K562 (cell line): ENCODE data around the gene LRRC8C. TPM values are rescaled to one million over a fixed set of nuclear protein-coding genes. Genes with fewer than 3 reads are reported as not detected.
A peak's percentile ranks its signal among the peaks of the same experiment; 100 is the strongest.

ENCODE experiments used
- ATAC-seq: fragments of 200-7000 bp; cut with Tn5 transposase; 3 replicates; pipeline ENCODE4 v1.9.1; 2020; ENCODE audit warnings: moderate library complexity
- BruUV-seq: library from RNA; stranded (reverse); fragments of 400-500 nt; replicated peaks from 2 replicates; lab custom pipeline; 2021; lab: Mats Ljungman, UMichigan
- CTCF ChIA-PET: fragments of 300-600 bp; formaldehyde crosslinking; extraction: SDS; loops from one replicate; lab custom pipeline; 2021; ENCODE audit warnings: low intra/inter-chr PET ratio; lab: Yijun Ruan, JAX
- POLR2A ChIA-PET: fragments of 300-600, 350-650 bp; sonication (Branson Sonifier 250); formaldehyde crosslinking; extraction: SDS; loops from one replicate; lab custom pipeline; 2021; ENCODE audit warnings: antibody characterized with exemption, inconsistent platforms; lab: Yijun Ruan, JAX
- DNase-seq, 4 experiments: peaks; one replicate each; pipeline versions ENCODE4 v3.0.0 to v3.0.0-alpha.2; 2011 to 2018; ENCODE audit warnings: low spot score in 3 of 4, mixed read lengths in 3 of 4; ENCODE audit errors: extremely low read depth in 1 of 4
- FAIRE-seq: peaks from 2 replicates; lab custom pipeline; 2011; peaks lifted over from hg19 to GRCh38; lab: Jason Lieb, UNC
- H2AFZ ChIP-seq: 2 replicates; pipeline ENCODE4 v1.6.0; 2011; ENCODE audit warnings: low read depth, low read length, control low read depth, inconsistent platforms
- H3K27ac ChIP-seq: fragments of 200-600 bp; 3 replicates; pipeline ENCODE4 v1.8.0; 2011; ENCODE audit warnings: low read depth, mild to moderate bottlenecking, control low read depth, inconsistent platforms, low read length, moderate library complexity, mixed read lengths; ENCODE audit errors: extremely low read depth
- H3K27me3 ChIP-seq, 2 experiments: fragments of 300-600 bp in 1 of 2; 2 replicates in 1 of 2; 3 replicates in 1 of 2; pipeline versions ENCODE4 v1.6.0 to v1.8.0; 2011; ENCODE audit warnings: inconsistent platforms in 2 of 2, low read length in 2 of 2, mild to moderate bottlenecking in 1 of 2, mixed read lengths in 1 of 2, moderate library complexity in 1 of 2; ENCODE audit not compliant: control insufficient read depth in 2 of 2, insufficient read depth in 2 of 2
- H3K36me3 ChIP-seq: fragments of 300-600 bp; 3 replicates; pipeline ENCODE4 v1.8.0; 2011; ENCODE audit warnings: mild to moderate bottlenecking, low read length, inconsistent platforms; ENCODE audit not compliant: control insufficient read depth, insufficient read depth
- H3K4me1 ChIP-seq, 2 experiments: fragments of 200-600 bp in 1 of 2; replicated peaks in 1 of 2; 2 replicates in 1 of 2; 3 replicates in 1 of 2; pipeline versions ENCODE4 v1.5.1 to v1.8.0; 2011; ENCODE audit warnings: inconsistent platforms in 2 of 2, low read length in 2 of 2, mild to moderate bottlenecking in 1 of 2, mixed read lengths in 1 of 2, moderate library complexity in 1 of 2; ENCODE audit not compliant: control insufficient read depth in 2 of 2, insufficient read depth in 2 of 2
- H3K4me2 ChIP-seq: 2 replicates; pipeline ENCODE4 v1.6.1; 2011; ENCODE audit warnings: low read length, control low read depth, inconsistent platforms, mixed read lengths; ENCODE audit not compliant: insufficient read depth
- H3K4me3 ChIP-seq: fragments of 200-600 bp; sonication (generic), shearing (Covaris generic); 2 replicates; pipeline ENCODE4 v1.5.1; 2016; ENCODE audit warnings: control low read depth, inconsistent platforms
- H3K79me2 ChIP-seq: fragments of 200-600 bp; 3 replicates; pipeline ENCODE4 v1.8.0; 2011; ENCODE audit warnings: low read length, inconsistent platforms; ENCODE audit not compliant: control insufficient read depth, insufficient read depth
- H3K9ac ChIP-seq, 2 experiments: 2 replicates each; pipeline versions ENCODE4 v1.6.0 to v1.6.1; 2011; ENCODE audit warnings: low read depth in 2 of 2, low read length in 2 of 2, control low read depth in 1 of 2, inconsistent platforms in 1 of 2, mild to moderate bottlenecking in 1 of 2, mixed read lengths in 1 of 2; ENCODE audit not compliant: insufficient read depth in 1 of 2
- H3K9me1 ChIP-seq: one replicate; pipeline ENCODE4 v1.6.0; 2011; ENCODE audit warnings: inconsistent platforms, mild to moderate bottlenecking, low read length, moderate library complexity; ENCODE audit not compliant: control insufficient read depth, insufficient read depth
- H3K9me3 ChIP-seq: replicated peaks from 2 replicates; pipeline ENCODE4 v1.5.1; 2011; ENCODE audit warnings: low read depth, low read length, inconsistent platforms; ENCODE audit not compliant: control insufficient read depth, insufficient read depth
- H4K20me1 ChIP-seq: replicated peaks from 2 replicates; pipeline ENCODE4 v1.6.1; 2011; ENCODE audit warnings: low read length, inconsistent platforms, mixed read lengths; ENCODE audit not compliant: control insufficient read depth, insufficient read depth
- ESRRA ChIP-seq: fragments of 450-650 bp; IDR thresholded peaks from 2 replicates; pipeline ENCODE4 v1.6.1; 2014; ENCODE audit warnings: low read depth, mild to moderate bottlenecking, moderate library complexity, borderline replicate concordance
- GATAD2A ChIP-seq: fragments of 450-650 bp; IDR thresholded peaks from 2 replicates; pipeline ENCODE4 v1.6.1; 2017
- HBP1 ChIP-seq: fragments of 450-650 bp; formaldehyde crosslinking; IDR thresholded peaks from 2 replicates; pipeline ENCODE4 v1.4.0; 2022; ENCODE audit warnings: missing genetic modification characterization
- HINFP ChIP-seq: fragments of 450-650 bp; conservative IDR thresholded peaks from 2 replicates; pipeline ENCODE4 v1.6.1; 2016; ENCODE audit warnings: missing genetic modification characterization, low read depth, mild to moderate bottlenecking, control low read depth, missing compliant biosample characterization
- KDM1A ChIP-seq, 2 experiments: fragments of 450-650 bp; IDR thresholded peaks; 2 replicates each; pipeline ENCODE4 v1.6.1; 2016; ENCODE audit warnings: mild to moderate bottlenecking in 2 of 2
- MCM7 ChIP-seq, 2 experiments: fragments of 450-650 bp; IDR thresholded peaks; 2 replicates each; pipeline ENCODE4 v1.6.1; 2016 to 2018
- MECOM ChIP-seq: fragments of 250-450 bp; sonication (Bioruptor Pico); IDR thresholded peaks from 2 replicates; pipeline ENCODE4 v1.8.0; 2022; ENCODE audit warnings: inconsistent platforms
- MIER1 ChIP-seq: fragments of 450-650 bp; IDR thresholded peaks from 2 replicates; pipeline ENCODE4 v1.6.1; 2016; ENCODE audit warnings: antibody characterized with exemption, mild to moderate bottlenecking, low read depth
- MXD1 ChIP-seq: fragments of 250-450 bp; sonication (Bioruptor Pico); IDR thresholded peaks from 2 replicates; pipeline ENCODE4 v1.8.0; 2021; ENCODE audit warnings: borderline replicate concordance, mild to moderate bottlenecking, moderate library complexity; ENCODE audit not compliant: poor library complexity, severe bottlenecking
- NR2C1 ChIP-seq, 2 experiments: fragments of 450-650 bp; IDR thresholded peaks; 2 replicates each; pipeline ENCODE4 v1.6.1; 2017; ENCODE audit warnings: mild to moderate bottlenecking in 2 of 2, antibody characterized with exemption in 1 of 2, inconsistent platforms in 1 of 2, missing compliant biosample characterization in 1 of 2, missing genetic modification characterization in 1 of 2
- NR2C2 ChIP-seq, 2 experiments: fragments of 200-800 bp in 1 of 2; sonication (Bioruptor generic) in 1 of 2; sonication (generic) in 1 of 2; formaldehyde crosslinking in 1 of 2; IDR thresholded peaks; 2 replicates each; pipeline versions ENCODE4 v1.6.1 to v1.8.0; 2016 to 2022; ENCODE audit warnings: mild to moderate bottlenecking in 1 of 2, missing compliant biosample characterization in 1 of 2, missing genetic modification characterization in 1 of 2, missing genetic modification reagents in 1 of 2
- RCOR1 ChIP-seq, 2 experiments: IDR thresholded peaks; 2 replicates each; pipeline ENCODE4 v1.6.1; 2012; ENCODE audit warnings: low read depth in 2 of 2, low read length in 2 of 2, borderline replicate concordance in 1 of 2, improper control_type of control experiment in 1 of 2
- TEAD4 ChIP-seq, 2 experiments: sonication (generic) in 1 of 2; formaldehyde crosslinking in 1 of 2; IDR thresholded peaks; 2 replicates each; pipeline versions ENCODE4 v1.6.1 to v1.8.0; 2012 to 2022; ENCODE audit warnings: borderline replicate concordance in 1 of 2, inconsistent platforms in 1 of 2, low read length in 1 of 2, mild to moderate bottlenecking in 1 of 2, missing genetic modification reagents in 1 of 2
- U2AF2 ChIP-seq: fragments of 200-400 bp; formaldehyde crosslinking; optimal IDR thresholded peaks from 2 replicates; pipeline ENCODE3; 2017; ENCODE audit warnings: low read depth, mild to moderate bottlenecking, low read length
- WGBS: fragments of 100-300 bp; shearing (Covaris generic); methylation state at CpG from one replicate; pipeline ENCODE4 v1.1.6; 2016; ENCODE audit warnings: low coverage, mixed read lengths; ENCODE audit not compliant: insufficient coverage; ENCODE audit errors: missing lambda C conversion rate; 5-methylcytosine and 5-hydroxymethylcytosine counted together
- in situ Hi-C: fragments of 300-500 bp; cut with MboI; formaldehyde crosslinking; loops from 4 replicates; pipeline ENCODE4 v1.15.0; 2018; ENCODE audit warnings: inconsistent platforms, mixed read lengths
- intact Hi-C: fragments of 100-400 bp; cut with micrococcal nuclease; formaldehyde crosslinking; loops from 2 replicates; pipeline ENCODE4 v1.14.2; 2022
- polyA plus RNA-seq, 8 experiments: library from polyadenylated mRNA; depleted of rRNA in 4 of 8; stranded (reverse) in 5 of 8; unstranded in 3 of 8; fragments of >200 nt; fragmentation: Nextera tagmentation in 2 of 8; fragmentation: Illumina TruSeq in 1 of 8; extraction: Ambion mirVana in 2 of 8; extraction: Trizol in 1 of 8; gene quantifications; 2 replicates each; pipeline versions ENCODE4 v1.2.1 to v1.2.3, GENCODE V29; 2011 to 2014; ENCODE audit warnings: inconsistent platforms in 1 of 8, missing spikeins in 1 of 8
- total RNA-seq, 7 experiments: library from RNA; depleted of rRNA in 6 of 7; stranded (reverse); fragments of >200 nt in 6 of 7; fragmentation: Illumina TruSeq in 2 of 7; extraction: Trizol in 2 of 7; gene quantifications; 2 replicates each; pipeline versions ENCODE4 v1.2.1 to v1.2.3, GENCODE V29; 2011 to 2021; ENCODE audit warnings: low replicate concordance in 1 of 7

LRRC8C gene
- total and polyA plus RNA-seq, 9 of the 15 experiments (the other 6 are each of a cell fraction or from before 2014, with no cell fraction given): 1.00 to 12.5 (median 4.5) TPM

- Histone ChIP-seq H3K9me3 (no peaks in the 10 kb centered on the region), H3K4me2 (no peak overlapping the region), H3K27ac (no peak overlapping the region; the same call in 2 of the 3 replicates), H2AFZ (no peak overlapping the region), H3K36me3 (no peaks in the 10 kb centered on the region; the same call in 2 of the 3 replicates), H4K20me1 (no peaks in the 10 kb centered on the region), H3K4me3 (no peak overlapping the region), H3K27me3 (no peaks in the 10 kb centered on the region), H3K4me1 (peaks cover 5 to 52% of the 10 kb centered on the region in 2 experiments; a peak in 4 of 5 replicates), H3K9ac (no peak overlapping the region), H3K9me1 (no peaks in the 10 kb centered on the region), H3K79me2 (no peaks in the 10 kb centered on the region)
- BruUV-seq: no TSS peak
- CTCF ChIA-PET: no interaction called here
- in situ Hi-C loops (loop anchor here (5.0 kb wide), 1 partner anchor 72 kb away; the partner anchor contains the start of gene LRRC8C), intact Hi-C loops (loop anchor here (5.0 to 10.0 kb wide), 2 partner anchors 58 to 169 kb away; no protein-coding TSS in a partner anchor)
- ATAC-seq (no peak), DNase-seq (peak in 1 of 4 experiments; percentile 27), FAIRE-seq (no peak)
- POLR2A ChIA-PET: interaction anchor here (1.4 kb wide), 1 partner anchor 23 kb away, joined by 5 read pairs; no protein-coding TSS in a partner anchor
- 32% methylated on average over 2 of the region's 2 CpGs for WGBS
- TF ChIP-seq NR2C2 (CRISPR knock-in tag; IDR thresholded peaks at IDR 0.05) (no peak), NR2C2 (tag; IDR thresholded peaks at IDR 0.05) (peak; percentile 68), TEAD4 (IDR thresholded peaks at IDR 0.05; ENCODE audit: low read length) (no peak), TEAD4 (CRISPR knock-in tag; IDR thresholded peaks at IDR 0.05; ENCODE audit: borderline replicate concordance) (no peak), U2AF2 (no peak), HBP1 (CRISPR knock-in tag) (no peak), KDM1A (IDR thresholded peaks at IDR 0.05) (peak; percentile 33 to 48; a peak in 2 of 4 replicates), RCOR1 (IDR thresholded peaks at IDR 0.05; ENCODE audit: borderline replicate concordance in 1 of 2, low read depth in 2 of 2, low read length in 2 of 2) (peak in 1 of 2 experiments; percentile 69; a peak in 2 of 4 replicates), MXD1 (CRISPR knock-in tag) (no peak), MCM7 (IDR thresholded peaks at IDR 0.05) (no peak), GATAD2A (no peak), ESRRA (peak; percentile 46; the same call in 1 of the 2 replicates), HINFP (no peak), NR2C1 (IDR thresholded peaks at IDR 0.05) (peak; percentile 71; the same call in 1 of the 2 replicates), NR2C1 (tag; IDR thresholded peaks at IDR 0.05) (peak; percentile 59), MECOM (CRISPR knock-in tag) (0 out of 2 replicates have a peak, but pooled peaks have one; percentile 12), MIER1 (no peak)
These were observed 71.1 kb downstream of the LRRC8C start for GRCh38 chr1:89704014-89704413.
